Endothelial cell of umbilical vein (primary cell): ENCODE data around the gene GHRHR. TPM values are rescaled to one million over a fixed set of nuclear protein-coding genes. Genes with fewer than 3 reads are reported as not detected.

Experiments
- BruUV-seq: library from RNA; stranded (reverse); fragments of 400-500 nt; replicated peaks from 2 replicates; lab custom pipeline; 2021; lab: Mats Ljungman, UMichigan
- CTCF ChIA-PET: fragments of 300-600, 350-600 bp; sonication (Branson Sonifier 250); formaldehyde crosslinking; loops from one replicate; lab custom pipeline; 2021; ENCODE audit warnings: antibody characterized with exemption, inconsistent platforms; lab: Charles Lee
- POLR2A ChIA-PET: fragments of 300-600, 350-600 bp; sonication (Branson Sonifier 250); formaldehyde crosslinking; loops from one replicate; lab custom pipeline; 2021; ENCODE audit warnings: antibody characterized with exemption, inconsistent platforms; lab: Charles Lee
- DNase-seq: peaks from one replicate; pipeline ENCODE4 v3.0.0-alpha.2; 2011; ENCODE audit warnings: low read depth, low spot score
- FAIRE-seq: peaks from 2 replicates; lab custom pipeline; 2011; peaks lifted over from hg19 to GRCh38; lab: Jason Lieb, UNC
- H2AFZ ChIP-seq: 2 replicates; pipeline ENCODE4 v1.6.0; 2012; ENCODE audit warnings: low read depth, low read length, control low read depth, inconsistent platforms
- H3K27ac ChIP-seq: 2 replicates; pipeline ENCODE4 v1.5.1; 2011; ENCODE audit warnings: low read depth, mild to moderate bottlenecking, control low read depth, low read length, moderate library complexity; ENCODE audit not compliant: insufficient read depth
- H3K27me3 ChIP-seq, 2 experiments: 2 replicates each; pipeline versions ENCODE4 v1.6.0 to v1.6.1; 2011; ENCODE audit warnings: low read length in 2 of 2, mixed read lengths in 1 of 2; ENCODE audit not compliant: control insufficient read depth in 2 of 2, insufficient read depth in 2 of 2
- H3K36me3 ChIP-seq, 2 experiments: 2 replicates in 1 of 2; 3 replicates in 1 of 2; pipeline ENCODE4 v1.5.1; 2011; ENCODE audit warnings: low read length in 2 of 2, mild to moderate bottlenecking in 1 of 2, moderate library complexity in 1 of 2; ENCODE audit not compliant: control insufficient read depth in 2 of 2, insufficient read depth in 2 of 2; ENCODE audit errors: extremely low read depth in 1 of 2
- H3K4me1 ChIP-seq: 3 replicates; pipeline ENCODE4 v1.5.1; 2011; ENCODE audit warnings: mild to moderate bottlenecking, low read length; ENCODE audit not compliant: control insufficient read depth, insufficient read depth; ENCODE audit errors: extremely low read depth
- H3K4me2 ChIP-seq: 2 replicates; pipeline ENCODE4 v1.6.1; 2011; ENCODE audit warnings: low read length, control low read depth, mixed read lengths; ENCODE audit not compliant: insufficient read depth
- H3K4me3 ChIP-seq, 3 experiments: fragments of 200-600 bp in 1 of 3; sonication (generic), shearing (Covaris generic) in 1 of 3; replicated peaks in 1 of 3; 2 replicates each; pipeline ENCODE4 v1.5.1; 2011 to 2016; ENCODE audit warnings: control low read depth in 3 of 3, low read length in 3 of 3, mild to moderate bottlenecking in 2 of 3, inconsistent platforms in 1 of 3, low read depth in 1 of 3, moderate library complexity in 1 of 3; ENCODE audit not compliant: insufficient read depth in 1 of 3
- H3K79me2 ChIP-seq: 2 replicates; pipeline ENCODE4 v1.6.0; 2012; ENCODE audit warnings: low read length, inconsistent platforms; ENCODE audit not compliant: control insufficient read depth, insufficient read depth
- H3K9ac ChIP-seq: replicated peaks from 2 replicates; pipeline ENCODE3; 2011; ENCODE audit warnings: low read length, control low read depth; ENCODE audit not compliant: insufficient read depth; ENCODE audit errors: extremely low read depth
- H3K9me1 ChIP-seq: replicated peaks from 3 replicates; pipeline ENCODE4 v1.6.0; 2011; ENCODE audit warnings: mild to moderate bottlenecking, low read length; ENCODE audit not compliant: control insufficient read depth, insufficient read depth; ENCODE audit errors: extremely low read depth
- H3K9me3 ChIP-seq: replicated peaks from 2 replicates; pipeline ENCODE4 v1.5.1; 2012; ENCODE audit warnings: low read length, inconsistent platforms; ENCODE audit not compliant: control insufficient read depth, insufficient read depth
- H4K20me1 ChIP-seq: replicated peaks from 2 replicates; pipeline ENCODE3; 2011; ENCODE audit warnings: mild to moderate bottlenecking, low read length; ENCODE audit not compliant: control insufficient read depth, insufficient read depth; ENCODE audit errors: extremely low read depth
- EZH2 ChIP-seq: IDR thresholded peaks from 2 replicates; pipeline ENCODE4 v1.6.1; 2012; ENCODE audit warnings: borderline replicate concordance, low read depth, mild to moderate bottlenecking, moderate library complexity, low read length, inconsistent platforms; ENCODE audit not compliant: severe bottlenecking
- FOS ChIP-seq: IDR thresholded peaks from 2 replicates; pipeline ENCODE4 v1.6.1; 2011; ENCODE audit warnings: mild to moderate bottlenecking, low read length, moderate library complexity, borderline replicate concordance; ENCODE audit not compliant: insufficient read depth
- GATA2 ChIP-seq: IDR thresholded peaks from 2 replicates; pipeline ENCODE4 v1.7.0; 2011; ENCODE audit warnings: low read depth, mild to moderate bottlenecking, moderate library complexity, mixed read lengths, low read length; ENCODE audit not compliant: insufficient read length, insufficient read depth
- JUN ChIP-seq: IDR thresholded peaks from 2 replicates; pipeline ENCODE4 v1.6.1; 2011; ENCODE audit warnings: borderline replicate concordance, low read depth; ENCODE audit not compliant: insufficient read length, insufficient read depth
- MYC ChIP-seq: IDR thresholded peaks from one replicate; pipeline ENCODE4 v1.6.1; 2011; ENCODE audit warnings: mild to moderate bottlenecking, low read depth, low read length
- POLR2A ChIP-seq: IDR thresholded peaks from 2 replicates; pipeline ENCODE4 v1.6.1; 2012; ENCODE audit warnings: low read depth, mild to moderate bottlenecking, control low read depth, low read length
- POLR2AphosphoS5 ChIP-seq: IDR thresholded peaks from 2 replicates; pipeline ENCODE4 v1.6.1; 2012; ENCODE audit warnings: low read depth, mild to moderate bottlenecking, control low read depth, low read length, moderate library complexity; ENCODE audit not compliant: insufficient read depth
- dilution Hi-C: fragments of 300-500 bp; cut with MboI; formaldehyde crosslinking; loops from one replicate; pipeline ENCODE4 v1.15.0; 2019; ENCODE audit warnings: low sequenced_read_pairs; ENCODE audit not compliant: extremely low pct_ligation_motif_present
- intact Hi-C: fragments of 100-400 bp; cut with micrococcal nuclease; formaldehyde crosslinking; loops from one replicate; pipeline ENCODE4 v1.10.0; 2022
- polyA plus RNA-seq, 4 experiments: library from polyadenylated mRNA; depleted of rRNA in 3 of 4; stranded (reverse) in 3 of 4; unstranded in 1 of 4; fragments of >200 nt; gene quantifications; 2 replicates each; pipeline versions ENCODE4 v1.2.1 to v1.2.3, GENCODE V29; 2011 to 2012; ENCODE audit warnings: missing spikeins in 1 of 4
- total RNA-seq: library from RNA; stranded (reverse); gene quantifications from 2 replicates; pipeline ENCODE4 v1.2.3, GENCODE V29; 2021
- TF ChIP-seq, protein P1 (sequence below): IDR thresholded peaks from 2 replicates; pipeline ENCODE4 v1.6.1; 2011; ENCODE audit not compliant: insufficient read depth, insufficient read length
- TF ChIP-seq, protein P2 (sequence below), 2 donors: IDR thresholded peaks; 1 replicate in 1 of 2; 2 replicates in 1 of 2; pipeline ENCODE4 v1.5.1; 2011; ENCODE audit warnings: low read length in 2 of 2, mild to moderate bottlenecking in 2 of 2, moderate library complexity in 2 of 2, control low read depth in 1 of 2, inconsistent platforms in 1 of 2, low read depth in 1 of 2; ENCODE audit not compliant: insufficient read depth in 1 of 2; ENCODE audit errors: extremely low read depth in 1 of 2

Gene GHRHR
- total and polyA plus RNA-seq, 2 donors (not counting 3 experiments of a cell fraction or from before 2014, with no cell fraction given) = not detected

DNA sequence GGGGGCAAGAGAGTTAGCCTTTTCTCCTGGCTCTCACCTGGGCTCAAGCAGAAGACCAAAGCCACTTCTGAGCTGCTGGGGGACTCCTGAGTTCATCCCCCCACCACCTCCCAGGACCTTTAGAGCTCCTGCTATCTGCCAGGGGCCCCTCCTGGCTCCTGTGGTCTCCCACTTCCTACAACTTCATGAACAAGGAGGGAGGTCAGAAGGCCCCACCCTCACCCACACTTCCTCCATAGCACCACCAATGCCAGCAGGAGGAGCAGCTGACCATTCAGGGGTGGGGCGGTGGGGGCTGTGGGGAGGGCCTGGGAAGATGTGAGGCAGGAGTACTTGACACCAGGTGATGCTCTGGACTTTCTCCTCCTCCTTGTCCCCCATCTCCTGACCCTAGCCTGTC lies 55.8 kb downstream of the GHRHR start:
- no peak overlapping the region for H3K4me3 ChIP-seq
- no peak overlapping the region for H3K4me2 ChIP-seq
- dilution Hi-C loops = no loop called here
- no peaks in the 10 kb centered on the region for H3K9me3 ChIP-seq
- ChIA-PET POLR2A (no interaction called here), CTCF (interaction anchor here (1.2 to 1.8 kb wide), 3 partner anchors 81 to 115 kb away, joined by 4 to 8 read pairs (median 5); no protein-coding TSS in a partner anchor)
- H3K9me1 ChIP-seq = no peaks in the 10 kb centered on the region
- intact Hi-C loops = no loop called here
- H2AFZ ChIP-seq = no peak overlapping the region
- no peak overlapping the region for H3K27ac ChIP-seq
- H3K9ac ChIP-seq = no peak overlapping the region
- H3K36me3 ChIP-seq = no peaks in the 10 kb centered on the region
- H3K79me2 ChIP-seq = no peaks in the 10 kb centered on the region
- BruUV-seq = no TSS peak
- H4K20me1 ChIP-seq = no peaks in the 10 kb centered on the region
- H3K27me3 ChIP-seq = no peaks in the 10 kb centered on the region
- FAIRE-seq = no peak
- TF ChIP-seq POLR2AphosphoS5 = no peak
- no peak for TF ChIP-seq MYC
- TF ChIP-seq, protein P1, sequence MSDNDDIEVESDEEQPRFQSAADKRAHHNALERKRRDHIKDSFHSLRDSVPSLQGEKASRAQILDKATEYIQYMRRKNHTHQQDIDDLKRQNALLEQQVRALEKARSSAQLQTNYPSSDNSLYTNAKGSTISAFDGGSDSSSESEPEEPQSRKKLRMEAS = no peak
- TF ChIP-seq GATA2 = no peak
- no peak for TF ChIP-seq JUN
- TF ChIP-seq FOS = no peak
- TF ChIP-seq, protein P2, sequence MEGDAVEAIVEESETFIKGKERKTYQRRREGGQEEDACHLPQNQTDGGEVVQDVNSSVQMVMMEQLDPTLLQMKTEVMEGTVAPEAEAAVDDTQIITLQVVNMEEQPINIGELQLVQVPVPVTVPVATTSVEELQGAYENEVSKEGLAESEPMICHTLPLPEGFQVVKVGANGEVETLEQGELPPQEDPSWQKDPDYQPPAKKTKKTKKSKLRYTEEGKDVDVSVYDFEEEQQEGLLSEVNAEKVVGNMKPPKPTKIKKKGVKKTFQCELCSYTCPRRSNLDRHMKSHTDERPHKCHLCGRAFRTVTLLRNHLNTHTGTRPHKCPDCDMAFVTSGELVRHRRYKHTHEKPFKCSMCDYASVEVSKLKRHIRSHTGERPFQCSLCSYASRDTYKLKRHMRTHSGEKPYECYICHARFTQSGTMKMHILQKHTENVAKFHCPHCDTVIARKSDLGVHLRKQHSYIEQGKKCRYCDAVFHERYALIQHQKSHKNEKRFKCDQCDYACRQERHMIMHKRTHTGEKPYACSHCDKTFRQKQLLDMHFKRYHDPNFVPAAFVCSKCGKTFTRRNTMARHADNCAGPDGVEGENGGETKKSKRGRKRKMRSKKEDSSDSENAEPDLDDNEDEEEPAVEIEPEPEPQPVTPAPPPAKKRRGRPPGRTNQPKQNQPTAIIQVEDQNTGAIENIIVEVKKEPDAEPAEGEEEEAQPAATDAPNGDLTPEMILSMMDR (IDR thresholded peaks at IDR 0.05; ENCODE audit: extremely low read depth in 1 of 2, insufficient read depth in 1 of 2, low read depth in 1 of 2, low read length in 2 of 2) = no peak
- no peak for TF ChIP-seq EZH2
- no peak for TF ChIP-seq POLR2A
- no peak for DNase-seq
- no peaks in the 10 kb centered on the region for H3K4me1 ChIP-seq
